GM23338 (cell line): ENCODE measurements around the gene RNF133. TPM values are rescaled to one million over a fixed set of nuclear protein-coding genes. Genes with fewer than 3 reads are reported as not detected.

Experiments used
- ATAC-seq: fragments of 200-7000 bp; cut with Tn5 transposase; 3 replicates; pipeline ENCODE4 v1.9.1; 2020
- DNase-seq: peaks from one replicate; pipeline ENCODE4 v3.0.0-alpha.2; 2015; ENCODE audit warnings: low spot score
- H2AFZ ChIP-seq: fragments of 200-600 bp; sonication (generic); 2 replicates; pipeline ENCODE4 v1.8.0; 2016; ENCODE audit warnings: antibody characterized with exemption, mild to moderate bottlenecking, moderate library complexity
- H3F3A ChIP-seq: fragments of 200-600 bp; sonication (generic); replicated peaks from 2 replicates; pipeline ENCODE4 v1.8.0; 2017; ENCODE audit warnings: antibody characterized with exemption, mixed run types, low read depth
- H3K27ac ChIP-seq: fragments of 200-600 bp; sonication (generic); 2 replicates; pipeline ENCODE4 v1.6.1; 2016; ENCODE audit warnings: low read depth
- H3K27me3 ChIP-seq: fragments of 200-600 bp; sonication (generic); 2 replicates; pipeline ENCODE4 v1.8.0; 2016; ENCODE audit warnings: mild to moderate bottlenecking, mixed run types, moderate library complexity; ENCODE audit not compliant: insufficient read depth
- H3K36me3 ChIP-seq: fragments of 200-600 bp; sonication (generic); 2 replicates; pipeline ENCODE4 v1.8.0; 2016; ENCODE audit warnings: mild to moderate bottlenecking; ENCODE audit not compliant: insufficient read depth
- H3K4me1 ChIP-seq: fragments of 200-600 bp; sonication (generic); 2 replicates; pipeline ENCODE4 v1.8.0; 2016; ENCODE audit warnings: mild to moderate bottlenecking, moderate library complexity; ENCODE audit not compliant: insufficient read depth
- H3K4me2 ChIP-seq: fragments of 200-600 bp; sonication (generic); 2 replicates; pipeline ENCODE4 v1.7.1; 2017; ENCODE audit warnings: mixed run types
- H3K4me3 ChIP-seq: fragments of 200-600 bp; sonication (generic); 2 replicates; pipeline ENCODE4 v1.6.1; 2016; ENCODE audit warnings: mixed run types
- H3K79me2 ChIP-seq: fragments of 200-600 bp; sonication (generic); replicated peaks from 2 replicates; pipeline ENCODE4 v1.8.0; 2017; ENCODE audit warnings: mild to moderate bottlenecking; ENCODE audit not compliant: insufficient read depth
- H3K9me2 ChIP-seq: fragments of 200-600 bp; sonication (generic); 2 replicates; pipeline ENCODE4 v1.8.0; 2017; ENCODE audit not compliant: insufficient read depth
- H4K20me1 ChIP-seq: fragments of 200-600 bp; sonication (generic); replicated peaks from 2 replicates; pipeline ENCODE4 v1.8.0; 2017; ENCODE audit warnings: mild to moderate bottlenecking; ENCODE audit not compliant: insufficient read depth
- H3K27ac Mint-ChIP-seq: 2 replicates; pipeline ENCODE4 v1.8.0; 2020; ENCODE audit warnings: inconsistent platforms, mild to moderate bottlenecking, moderate library complexity, mixed read lengths
- H3K27me3 Mint-ChIP-seq: 3 replicates; pipeline ENCODE4 v1.8.0; 2022; ENCODE audit warnings: low read depth, mild to moderate bottlenecking, moderate library complexity, mixed read lengths, inconsistent platforms; ENCODE audit not compliant: insufficient read depth, poor library complexity
- H3K36me3 Mint-ChIP-seq: 3 replicates; pipeline ENCODE4 v1.8.0; 2021; ENCODE audit warnings: low read depth, mild to moderate bottlenecking, inconsistent platforms, moderate library complexity, mixed read lengths
- H3K4me1 Mint-ChIP-seq: 3 replicates; pipeline ENCODE4 v1.8.0; 2020; ENCODE audit warnings: mild to moderate bottlenecking, inconsistent platforms, mixed read lengths
- H3K4me3 Mint-ChIP-seq: 3 replicates; pipeline ENCODE4 v1.8.0; 2021; ENCODE audit warnings: moderate library complexity, mild to moderate bottlenecking, inconsistent platforms, mixed read lengths
- H3K9me3 Mint-ChIP-seq: 3 replicates; pipeline ENCODE4 v1.8.0; 2020; ENCODE audit warnings: moderate library complexity, mild to moderate bottlenecking, inconsistent platforms, mixed read lengths
- CREB1 ChIP-seq: fragments of 250-450 bp; sonication (Bioruptor Pico); IDR thresholded peaks from 2 replicates; pipeline ENCODE4 v1.5.0; 2020; ENCODE audit warnings: low read depth, mild to moderate bottlenecking, moderate library complexity
- CTCF ChIP-seq, 2 experiments: fragments of 200-600 bp in 1 of 2; sonication (generic) in 1 of 2; conservative IDR thresholded peaks; 2 replicates each; pipeline versions ENCODE4 v1.5.1 to v1.6.1; 2016 to 2017; ENCODE audit warnings: antibody characterized with exemption in 2 of 2, low read depth in 2 of 2, mild to moderate bottlenecking in 2 of 2, moderate library complexity in 1 of 2
- ETS1 ChIP-seq: IDR thresholded peaks from 2 replicates; pipeline ENCODE4 v1.6.1; 2016; ENCODE audit warnings: antibody characterized with exemption
- EZH2 ChIP-seq: fragments of 200-600 bp; sonication (generic); IDR thresholded peaks from one replicate; pipeline ENCODE4 v1.8.0; 2017; ENCODE audit warnings: antibody characterized with exemption, mild to moderate bottlenecking, low read depth; ENCODE audit not compliant: unreplicated experiment
- EZH2phosphoT487 ChIP-seq: fragments of 200-600 bp; sonication (generic); IDR thresholded peaks from one replicate; pipeline ENCODE4 v1.8.1; 2018; ENCODE audit warnings: antibody characterized with exemption; ENCODE audit not compliant: unreplicated experiment
- JUNB ChIP-seq: IDR thresholded peaks from one replicate; pipeline ENCODE4 v1.6.1; 2016; ENCODE audit warnings: antibody characterized with exemption; ENCODE audit not compliant: unreplicated experiment
- NANOG ChIP-seq: IDR thresholded peaks from 2 replicates; pipeline ENCODE4 v1.6.1; 2016; ENCODE audit warnings: antibody characterized with exemption, borderline replicate concordance
- POLR2AphosphoS5 ChIP-seq: IDR thresholded peaks from 2 replicates; pipeline ENCODE4 v1.6.1; 2016; ENCODE audit warnings: antibody characterized with exemption, low read depth
- REST ChIP-seq: IDR thresholded peaks from one replicate; pipeline ENCODE4 v1.6.1; 2018; ENCODE audit warnings: antibody characterized with exemption; ENCODE audit not compliant: unreplicated experiment
- STAT1 ChIP-seq: IDR thresholded peaks from one replicate; pipeline ENCODE4 v1.6.1; 2016; ENCODE audit warnings: antibody characterized with exemption; ENCODE audit not compliant: unreplicated experiment
- ZNF114 ChIP-seq: fragments of 250-450 bp; sonication (Bioruptor Pico); IDR thresholded peaks from 2 replicates; pipeline ENCODE4 v1.5.0; 2020; ENCODE audit warnings: mild to moderate bottlenecking, moderate library complexity
- ZNF331 ChIP-seq: fragments of 250-450 bp; sonication (Bioruptor Pico); IDR thresholded peaks from 2 replicates; pipeline ENCODE4 v1.5.0; 2020; ENCODE audit warnings: low read depth, mild to moderate bottlenecking, moderate library complexity
- ZNF462 ChIP-seq: fragments of 250-450 bp; sonication (Bioruptor Pico); IDR thresholded peaks from 2 replicates; pipeline ENCODE4 v1.5.0; 2020; ENCODE audit warnings: mild to moderate bottlenecking, moderate library complexity
- polyA plus RNA-seq: library from polyadenylated mRNA; unstranded; fragments of >200 nt; fragmentation: Nextera tagmentation; extraction: Ambion mirVana; gene quantifications from 2 replicates; pipeline ENCODE4 v1.2.1, GENCODE V29; 2016
- total RNA-seq: library from RNA; depleted of rRNA; stranded (reverse); fragments of >200 nt; shearing (Covaris generic); gene quantifications from 2 replicates; pipeline ENCODE4 v1.2.3, GENCODE V29; 2014

Gene RNF133
- total and polyA plus RNA-seq, 2 experiments from 2014 or later, result 2.0 TPM; not detected in 1

- Mint-ChIP-seq H3K27me3 (no peaks in the 10 kb centered on the region), H3K4me3 (no peak overlapping the region), H3K9me3 (no peaks in the 10 kb centered on the region; the same call in 2 of the 3 replicates), H3K36me3 (peaks cover 4% of the 10 kb centered on the region; the same call in 1 of the 3 replicates), H3K27ac (no peak overlapping the region), H3K4me1 (peaks cover 5% of the 10 kb centered on the region; the same call in 2 of the 3 replicates)
- no peak for DNase-seq
- Histone ChIP-seq H3K4me3 (no peak overlapping the region), H3K4me1 (no peaks in the 10 kb centered on the region), H4K20me1 (no peaks in the 10 kb centered on the region), H2AFZ (no peak overlapping the region), H3K79me2 (no peaks in the 10 kb centered on the region), H3K4me2 (no peak overlapping the region), H3K36me3 (no peaks in the 10 kb centered on the region), H3K27ac (no peak overlapping the region), H3K27me3 (no peaks in the 10 kb centered on the region), H3F3A (no peaks in the 10 kb centered on the region), H3K9me2 (peaks cover 4% of the 10 kb centered on the region; the same call in 1 of the 2 replicates)
- no peak for ATAC-seq
- TF ChIP-seq ZNF114 (CRISPR knock-in tag) (no peak), STAT1 (no peak), NANOG (no peak), JUNB (no peak), ZNF462 (CRISPR knock-in tag) (no peak), CREB1 (CRISPR knock-in tag) (no peak), ZNF331 (no peak), CTCF (conservative IDR thresholded peaks at IDR 0.05; ENCODE audit: low read depth in 2 of 2) (no peak), ETS1 (no peak), EZH2phosphoT487 (no peak), EZH2 (no peak), REST (no peak), POLR2AphosphoS5 (no peak)
These were observed 47.5 kb downstream of the RNF133 start for GRCh38 chr7:122651451-122651850.
